Endothelial cell of umbilical vein (primary cell): ENCODE results near the gene KLK3. TPM values are rescaled to one million over a fixed set of nuclear protein-coding genes. Genes with fewer than 3 reads are reported as not detected.

Experiments used
- BruUV-seq: library from RNA; stranded (reverse); fragments of 400-500 nt; replicated peaks from 2 replicates; lab custom pipeline; 2021; lab: Mats Ljungman, UMichigan
- CTCF ChIA-PET: fragments of 300-600, 350-600 bp; sonication (Branson Sonifier 250); formaldehyde crosslinking; loops from one replicate; lab custom pipeline; 2021; ENCODE audit warnings: antibody characterized with exemption, inconsistent platforms; lab: Charles Lee
- POLR2A ChIA-PET: fragments of 300-600, 350-600 bp; sonication (Branson Sonifier 250); formaldehyde crosslinking; loops from one replicate; lab custom pipeline; 2021; ENCODE audit warnings: antibody characterized with exemption, inconsistent platforms; lab: Charles Lee
- DNase-seq: peaks from one replicate; pipeline ENCODE4 v3.0.0-alpha.2; 2011; ENCODE audit warnings: low read depth, low spot score
- FAIRE-seq: peaks from 2 replicates; lab custom pipeline; 2011; peaks lifted over from hg19 to GRCh38; lab: Jason Lieb, UNC
- H2AFZ ChIP-seq: 2 replicates; pipeline ENCODE4 v1.6.0; 2012; ENCODE audit warnings: low read depth, low read length, control low read depth, inconsistent platforms
- H3K27ac ChIP-seq: 2 replicates; pipeline ENCODE4 v1.5.1; 2011; ENCODE audit warnings: low read depth, mild to moderate bottlenecking, control low read depth, low read length, moderate library complexity; ENCODE audit not compliant: insufficient read depth
- H3K27me3 ChIP-seq, 2 experiments: 2 replicates each; pipeline versions ENCODE4 v1.6.0 to v1.6.1; 2011; ENCODE audit warnings: low read length in 2 of 2, mixed read lengths in 1 of 2; ENCODE audit not compliant: control insufficient read depth in 2 of 2, insufficient read depth in 2 of 2
- H3K36me3 ChIP-seq, 2 experiments: 2 replicates in 1 of 2; 3 replicates in 1 of 2; pipeline ENCODE4 v1.5.1; 2011; ENCODE audit warnings: low read length in 2 of 2, mild to moderate bottlenecking in 1 of 2, moderate library complexity in 1 of 2; ENCODE audit not compliant: control insufficient read depth in 2 of 2, insufficient read depth in 2 of 2; ENCODE audit errors: extremely low read depth in 1 of 2
- H3K4me1 ChIP-seq: 3 replicates; pipeline ENCODE4 v1.5.1; 2011; ENCODE audit warnings: mild to moderate bottlenecking, low read length; ENCODE audit not compliant: control insufficient read depth, insufficient read depth; ENCODE audit errors: extremely low read depth
- H3K4me2 ChIP-seq: 2 replicates; pipeline ENCODE4 v1.6.1; 2011; ENCODE audit warnings: low read length, control low read depth, mixed read lengths; ENCODE audit not compliant: insufficient read depth
- H3K4me3 ChIP-seq, 3 experiments: fragments of 200-600 bp in 1 of 3; sonication (generic), shearing (Covaris generic) in 1 of 3; replicated peaks in 1 of 3; 2 replicates each; pipeline ENCODE4 v1.5.1; 2011 to 2016; ENCODE audit warnings: control low read depth in 3 of 3, low read length in 3 of 3, mild to moderate bottlenecking in 2 of 3, inconsistent platforms in 1 of 3, low read depth in 1 of 3, moderate library complexity in 1 of 3; ENCODE audit not compliant: insufficient read depth in 1 of 3
- H3K79me2 ChIP-seq: 2 replicates; pipeline ENCODE4 v1.6.0; 2012; ENCODE audit warnings: low read length, inconsistent platforms; ENCODE audit not compliant: control insufficient read depth, insufficient read depth
- H3K9ac ChIP-seq: replicated peaks from 2 replicates; pipeline ENCODE3; 2011; ENCODE audit warnings: low read length, control low read depth; ENCODE audit not compliant: insufficient read depth; ENCODE audit errors: extremely low read depth
- H3K9me1 ChIP-seq: replicated peaks from 3 replicates; pipeline ENCODE4 v1.6.0; 2011; ENCODE audit warnings: mild to moderate bottlenecking, low read length; ENCODE audit not compliant: control insufficient read depth, insufficient read depth; ENCODE audit errors: extremely low read depth
- H3K9me3 ChIP-seq: replicated peaks from 2 replicates; pipeline ENCODE4 v1.5.1; 2012; ENCODE audit warnings: low read length, inconsistent platforms; ENCODE audit not compliant: control insufficient read depth, insufficient read depth
- H4K20me1 ChIP-seq: replicated peaks from 2 replicates; pipeline ENCODE3; 2011; ENCODE audit warnings: mild to moderate bottlenecking, low read length; ENCODE audit not compliant: control insufficient read depth, insufficient read depth; ENCODE audit errors: extremely low read depth
- CTCF ChIP-seq, 2 donors: IDR thresholded peaks; 1 replicate in 1 of 2; 2 replicates in 1 of 2; pipeline ENCODE4 v1.5.1; 2011; ENCODE audit warnings: low read length in 2 of 2, mild to moderate bottlenecking in 2 of 2, moderate library complexity in 2 of 2, control low read depth in 1 of 2, inconsistent platforms in 1 of 2, low read depth in 1 of 2; ENCODE audit not compliant: insufficient read depth in 1 of 2; ENCODE audit errors: extremely low read depth in 1 of 2
- EZH2 ChIP-seq: IDR thresholded peaks from 2 replicates; pipeline ENCODE4 v1.6.1; 2012; ENCODE audit warnings: borderline replicate concordance, low read depth, mild to moderate bottlenecking, moderate library complexity, low read length, inconsistent platforms; ENCODE audit not compliant: severe bottlenecking
- FOS ChIP-seq: IDR thresholded peaks from 2 replicates; pipeline ENCODE4 v1.6.1; 2011; ENCODE audit warnings: mild to moderate bottlenecking, low read length, moderate library complexity, borderline replicate concordance; ENCODE audit not compliant: insufficient read depth
- GATA2 ChIP-seq: IDR thresholded peaks from 2 replicates; pipeline ENCODE4 v1.7.0; 2011; ENCODE audit warnings: low read depth, mild to moderate bottlenecking, moderate library complexity, mixed read lengths, low read length; ENCODE audit not compliant: insufficient read length, insufficient read depth
- JUN ChIP-seq: IDR thresholded peaks from 2 replicates; pipeline ENCODE4 v1.6.1; 2011; ENCODE audit warnings: borderline replicate concordance, low read depth; ENCODE audit not compliant: insufficient read length, insufficient read depth
- MAX ChIP-seq: IDR thresholded peaks from 2 replicates; pipeline ENCODE4 v1.6.1; 2011; ENCODE audit not compliant: insufficient read depth, insufficient read length
- MYC ChIP-seq: IDR thresholded peaks from one replicate; pipeline ENCODE4 v1.6.1; 2011; ENCODE audit warnings: mild to moderate bottlenecking, low read depth, low read length
- POLR2A ChIP-seq: IDR thresholded peaks from 2 replicates; pipeline ENCODE4 v1.6.1; 2012; ENCODE audit warnings: low read depth, mild to moderate bottlenecking, control low read depth, low read length
- POLR2AphosphoS5 ChIP-seq: IDR thresholded peaks from 2 replicates; pipeline ENCODE4 v1.6.1; 2012; ENCODE audit warnings: low read depth, mild to moderate bottlenecking, control low read depth, low read length, moderate library complexity; ENCODE audit not compliant: insufficient read depth
- dilution Hi-C: fragments of 300-500 bp; cut with MboI; formaldehyde crosslinking; loops from one replicate; pipeline ENCODE4 v1.15.0; 2019; ENCODE audit warnings: low sequenced_read_pairs; ENCODE audit not compliant: extremely low pct_ligation_motif_present
- intact Hi-C: fragments of 100-400 bp; cut with micrococcal nuclease; formaldehyde crosslinking; loops from one replicate; pipeline ENCODE4 v1.10.0; 2022
- polyA plus RNA-seq, 4 experiments: library from polyadenylated mRNA; depleted of rRNA in 3 of 4; stranded (reverse) in 3 of 4; unstranded in 1 of 4; fragments of >200 nt; gene quantifications; 2 replicates each; pipeline versions ENCODE4 v1.2.1 to v1.2.3, GENCODE V29; 2011 to 2012; ENCODE audit warnings: missing spikeins in 1 of 4
- total RNA-seq: library from RNA; stranded (reverse); gene quantifications from 2 replicates; pipeline ENCODE4 v1.2.3, GENCODE V29; 2021

KLK3 gene
- total and polyA plus RNA-seq, 2 donors (not counting 3 experiments of a cell fraction or from before 2014, with no cell fraction given): not detected

GRCh38 chr19:50820549-50821247 lies 34.0 kb upstream of the KLK3 start:
- no TSS peak for BruUV-seq
- Histone ChIP-seq H3K9ac (no peak overlapping the region), H3K4me3 (no peak overlapping the region), H4K20me1 (no peaks in the 10 kb centered on the region), H3K36me3 (no peaks in the 10 kb centered on the region), H3K9me1 (no peaks in the 10 kb centered on the region), H3K4me2 (no peak overlapping the region), H3K27ac (no peak overlapping the region), H3K9me3 (no peaks in the 10 kb centered on the region), H3K27me3 (peaks cover 21 to 23% of the 10 kb centered on the region in 2 experiments), H2AFZ (no peak overlapping the region), H3K4me1 (no peaks in the 10 kb centered on the region), H3K79me2 (no peaks in the 10 kb centered on the region)
- intact Hi-C loops (no loop called here), dilution Hi-C loops (no loop called here)
- FAIRE-seq (no peak), DNase-seq (no peak)
- TF ChIP-seq MYC (no peak), EZH2 (no peak), FOS (no peak), POLR2AphosphoS5 (no peak), JUN (no peak), CTCF (IDR thresholded peaks at IDR 0.05; ENCODE audit: extremely low read depth in 1 of 2, insufficient read depth in 1 of 2, low read depth in 1 of 2, low read length in 2 of 2) (no peak), POLR2A (no peak), GATA2 (no peak), MAX (no peak)
- CTCF ChIA-PET: no interaction called here
- POLR2A ChIA-PET: no interaction called here
